ENCODE results near the gene FMN1.

FMN1 gene

DNA sequence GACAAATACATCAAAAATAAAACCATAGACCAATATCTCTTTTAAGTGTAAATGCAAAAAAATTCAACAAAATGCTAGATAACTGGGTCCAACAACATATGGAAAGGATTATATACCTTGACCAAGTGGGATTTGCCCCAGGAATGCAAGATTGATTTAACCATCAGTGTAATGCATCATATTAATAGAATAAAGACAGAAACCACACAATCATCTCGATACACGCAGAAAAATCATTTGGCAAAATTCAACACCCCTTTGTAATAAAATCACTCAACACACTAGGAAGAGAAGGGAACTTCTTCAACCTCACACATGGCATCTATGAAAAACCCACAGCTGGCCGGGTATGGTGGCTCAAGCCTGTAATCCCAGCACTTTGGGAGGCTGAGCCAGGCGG, 457.2 kb downstream of the FMN1 start:
- no peak for DNase-seq (ENCODE audit: extremely low read depth, low read depth)
- TF ChIP-seq, protein P1, sequence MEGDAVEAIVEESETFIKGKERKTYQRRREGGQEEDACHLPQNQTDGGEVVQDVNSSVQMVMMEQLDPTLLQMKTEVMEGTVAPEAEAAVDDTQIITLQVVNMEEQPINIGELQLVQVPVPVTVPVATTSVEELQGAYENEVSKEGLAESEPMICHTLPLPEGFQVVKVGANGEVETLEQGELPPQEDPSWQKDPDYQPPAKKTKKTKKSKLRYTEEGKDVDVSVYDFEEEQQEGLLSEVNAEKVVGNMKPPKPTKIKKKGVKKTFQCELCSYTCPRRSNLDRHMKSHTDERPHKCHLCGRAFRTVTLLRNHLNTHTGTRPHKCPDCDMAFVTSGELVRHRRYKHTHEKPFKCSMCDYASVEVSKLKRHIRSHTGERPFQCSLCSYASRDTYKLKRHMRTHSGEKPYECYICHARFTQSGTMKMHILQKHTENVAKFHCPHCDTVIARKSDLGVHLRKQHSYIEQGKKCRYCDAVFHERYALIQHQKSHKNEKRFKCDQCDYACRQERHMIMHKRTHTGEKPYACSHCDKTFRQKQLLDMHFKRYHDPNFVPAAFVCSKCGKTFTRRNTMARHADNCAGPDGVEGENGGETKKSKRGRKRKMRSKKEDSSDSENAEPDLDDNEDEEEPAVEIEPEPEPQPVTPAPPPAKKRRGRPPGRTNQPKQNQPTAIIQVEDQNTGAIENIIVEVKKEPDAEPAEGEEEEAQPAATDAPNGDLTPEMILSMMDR (IDR thresholded peaks at IDR 0.05; ENCODE audit: low read depth, low read length, missing control alignments), result no peak
- H3K4me3 ChIP-seq (replicated peaks; ENCODE audit: low read depth, low read length), result no peak overlapping the region

DNA sequence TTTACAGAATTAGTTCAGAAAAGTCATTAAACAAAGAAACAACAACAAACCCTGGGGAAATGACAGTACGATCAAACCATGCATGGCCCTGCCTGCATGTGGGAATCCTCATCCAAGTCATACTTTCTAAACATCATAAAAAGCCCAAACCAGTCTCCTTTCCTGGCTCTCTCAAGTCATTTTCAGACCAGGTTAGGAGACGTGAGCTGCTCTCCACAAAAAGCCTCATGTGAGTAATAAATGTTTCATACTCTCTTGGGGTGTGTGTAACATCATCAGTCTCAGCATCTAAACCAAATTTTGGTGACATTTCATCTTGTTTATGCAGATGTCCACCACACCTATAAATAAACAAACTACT, 457.8 kb downstream of the FMN1 start:
- H3K4me3 ChIP-seq (replicated peaks; ENCODE audit: low read depth, low read length), result no peak overlapping the region
- TF ChIP-seq, protein P1 (IDR thresholded peaks at IDR 0.05; ENCODE audit: low read depth, low read length, missing control alignments), result no peak
- no peak for DNase-seq (ENCODE audit: extremely low read depth, low read depth)

DNA sequence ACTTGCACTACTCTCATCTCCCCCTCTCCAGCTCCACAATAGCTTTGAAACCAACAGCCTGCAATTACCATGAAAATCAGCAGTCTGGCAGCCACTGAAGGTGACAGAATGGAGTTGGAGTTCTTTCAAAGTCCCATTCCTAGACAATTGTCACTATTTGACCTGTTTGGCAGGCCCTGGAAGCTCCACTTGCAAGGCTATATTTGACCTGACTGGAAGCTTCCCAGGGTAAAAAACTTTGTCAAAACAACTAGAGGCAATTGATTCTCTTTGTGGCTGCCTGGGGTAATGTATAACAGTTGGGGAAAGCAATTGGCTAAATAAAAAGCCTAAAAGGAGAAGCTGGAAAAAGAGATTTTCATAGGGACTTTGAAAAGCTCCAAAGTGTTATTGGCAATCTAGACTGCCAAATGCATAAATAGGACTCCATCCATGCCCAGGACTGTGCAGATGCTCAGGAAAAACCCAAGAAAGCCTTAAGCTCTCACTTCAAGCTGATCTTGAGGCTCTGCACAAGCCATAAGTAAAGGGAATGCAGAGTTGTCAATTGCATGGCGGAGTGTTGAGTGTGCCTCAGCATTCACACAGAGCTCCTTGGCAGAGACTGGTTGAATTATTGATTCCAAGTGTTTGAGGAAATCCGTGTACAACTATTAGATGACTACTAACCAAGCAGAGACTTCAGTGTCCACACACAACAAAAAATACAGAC, 458.4 kb downstream of the FMN1 start:
- H3K4me3 ChIP-seq (replicated peaks; ENCODE audit: low read depth, low read length), result no peak overlapping the region
- no peak for DNase-seq (ENCODE audit: extremely low read depth, low read depth)
- TF ChIP-seq, protein P1 (IDR thresholded peaks at IDR 0.05; ENCODE audit: low read depth, low read length, missing control alignments), result no peak

DNA sequence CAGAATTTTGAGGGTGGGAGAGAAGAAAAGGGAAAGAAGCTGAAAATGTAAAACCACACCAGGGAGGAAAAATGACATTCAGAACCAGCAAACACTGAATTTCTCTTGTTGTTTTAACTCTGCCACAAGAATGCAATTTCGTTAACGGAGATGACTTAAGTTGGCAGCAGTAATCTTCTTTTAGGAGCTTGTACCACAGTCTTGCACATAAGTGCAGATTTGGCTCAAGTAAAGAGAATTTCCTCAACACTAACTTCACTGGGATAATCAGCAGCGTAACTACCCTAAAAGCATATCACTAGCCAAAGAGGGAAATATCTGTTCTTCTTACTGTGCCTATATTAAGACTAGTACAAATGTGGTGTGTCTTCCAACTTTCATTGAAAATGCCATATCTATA, 461.2 kb downstream of the FMN1 start:
- TF ChIP-seq, protein P1 (IDR thresholded peaks at IDR 0.05; ENCODE audit: low read depth, low read length, missing control alignments), result no peak
- no peak for DNase-seq (ENCODE audit: extremely low read depth, low read depth)
- no peak overlapping the region for H3K4me3 ChIP-seq (replicated peaks; ENCODE audit: low read depth, low read length)

DNA sequence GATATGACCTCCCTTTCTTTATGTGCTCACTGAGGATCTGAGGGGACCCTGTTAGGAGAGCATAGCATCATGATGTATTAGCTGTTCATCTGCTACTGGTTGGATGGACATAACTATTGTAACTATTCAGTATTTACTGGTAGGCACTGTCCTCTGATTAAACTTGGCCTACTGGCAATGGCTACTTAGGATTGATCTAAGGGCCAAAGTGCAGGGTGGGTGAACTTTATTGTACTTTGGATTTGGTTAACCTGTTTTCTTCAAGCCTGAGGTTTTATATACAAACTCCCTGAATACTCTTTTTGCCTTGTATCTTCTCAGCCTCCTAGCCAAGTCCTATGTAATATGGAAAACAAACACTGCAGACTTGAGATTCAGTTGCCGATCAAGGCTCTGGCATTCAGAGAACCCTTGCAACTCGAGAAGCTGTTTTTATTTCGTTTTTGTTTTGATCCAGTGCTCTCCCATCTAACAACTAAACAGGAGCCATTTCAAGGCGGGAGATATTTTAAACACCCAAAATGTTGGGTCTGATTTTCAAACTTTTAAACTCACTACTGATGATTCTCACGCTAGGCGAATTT, 461.8 kb downstream of the FMN1 start:
- TF ChIP-seq, protein P1 (IDR thresholded peaks at IDR 0.05; ENCODE audit: low read depth, low read length, missing control alignments), result no peak
- no peak for DNase-seq (ENCODE audit: extremely low read depth, low read depth)

DNA sequence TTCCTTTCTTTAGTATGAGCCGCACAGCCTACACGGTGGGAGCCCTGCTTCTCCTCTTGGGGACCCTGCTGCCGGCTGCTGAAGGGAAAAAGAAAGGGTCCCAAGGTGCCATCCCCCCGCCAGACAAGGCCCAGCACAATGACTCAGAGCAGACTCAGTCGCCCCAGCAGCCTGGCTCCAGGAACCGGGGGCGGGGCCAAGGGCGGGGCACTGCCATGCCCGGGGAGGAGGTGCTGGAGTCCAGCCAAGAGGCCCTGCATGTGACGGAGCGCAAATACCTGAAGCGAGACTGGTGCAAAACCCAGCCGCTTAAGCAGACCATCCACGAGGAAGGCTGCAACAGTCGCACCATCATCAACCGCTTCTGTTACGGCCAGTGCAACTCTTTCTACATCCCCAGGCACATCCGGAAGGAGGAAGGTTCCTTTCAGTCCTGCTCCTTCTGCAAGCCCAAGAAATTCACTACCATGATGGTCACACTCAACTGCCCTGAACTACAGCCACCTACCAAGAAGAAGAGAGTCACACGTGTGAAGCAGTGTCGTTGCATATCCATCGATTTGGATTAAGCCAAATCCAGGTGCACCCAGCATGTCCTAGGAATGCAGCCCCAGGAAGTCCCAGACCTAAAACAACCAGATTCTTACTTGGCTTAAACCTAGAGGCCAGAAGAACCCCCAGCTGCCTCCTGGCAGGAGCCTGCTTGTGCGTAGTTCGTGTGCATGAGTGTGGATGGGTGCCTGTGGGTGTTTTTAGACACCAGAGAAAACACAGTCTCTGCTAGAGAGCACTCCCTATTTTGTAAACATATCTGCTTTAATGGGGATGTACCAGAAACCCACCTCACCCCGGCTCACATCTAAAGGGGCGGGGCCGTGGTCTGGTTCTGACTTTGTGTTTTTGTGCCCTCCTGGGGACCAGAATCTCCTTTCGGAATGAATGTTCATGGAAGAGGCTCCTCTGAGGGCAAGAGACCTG, 463.5 kb downstream of the FMN1 start:
- DNase-seq (ENCODE audit: extremely low read depth, low read depth), result no peak
- no peak overlapping the region for H3K4me3 ChIP-seq (replicated peaks; ENCODE audit: low read depth, low read length)
- TF ChIP-seq, protein P1 (IDR thresholded peaks at IDR 0.05; ENCODE audit: low read depth, low read length, missing control alignments), result no peak

More for the DNA sequence above, 461.8 kb downstream of the FMN1 start:
- no peak overlapping the region for H3K4me3 ChIP-seq (replicated peaks; ENCODE audit: low read depth, low read length)
